ENCODE measurements around the gene NELFA. TPM values are rescaled to one million over a fixed set of nuclear protein-coding genes. Genes with fewer than 3 reads are reported as not detected.
A peak's percentile ranks its signal among the peaks of the same experiment; 100 is the strongest.

Gene NELFA
- total RNA-seq, 1 experiment from 2014 or later: 58.3 TPM

DNA sequence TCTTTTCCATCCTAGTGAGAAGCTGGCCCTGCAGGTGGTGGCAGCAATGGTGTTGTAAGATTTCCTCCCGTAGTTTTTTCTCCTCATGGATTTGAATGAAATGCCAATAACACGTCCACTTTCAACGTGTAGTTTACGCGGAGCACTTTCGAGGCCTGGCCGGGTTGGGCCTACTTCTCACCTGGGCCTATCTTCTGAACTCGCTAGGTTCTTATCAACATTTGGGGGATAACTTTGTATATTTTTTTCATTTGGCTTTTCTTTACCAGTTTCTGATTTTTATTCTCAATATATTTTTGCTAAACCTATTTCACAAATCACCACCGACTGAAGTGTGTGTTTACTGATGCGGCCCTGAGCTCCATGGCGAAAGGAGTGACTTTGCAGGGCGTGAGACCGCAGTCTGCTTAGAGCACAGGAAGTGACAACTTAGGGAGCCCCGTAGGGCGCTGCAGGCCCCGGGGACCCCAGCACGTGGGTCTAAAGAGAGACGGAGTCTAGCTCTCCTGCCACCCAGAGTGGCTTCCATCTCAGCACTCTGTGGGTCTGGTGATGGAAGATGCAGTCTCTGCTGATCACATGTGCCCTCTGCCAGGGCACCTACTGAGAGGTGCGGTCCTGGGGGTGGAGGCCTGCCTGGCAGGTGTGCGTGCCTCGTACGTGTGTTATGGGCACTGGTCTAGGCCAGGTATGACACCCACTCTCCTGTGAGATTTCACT, 29.1 kb downstream of the NELFA start:
- H3K36me3 ChIP-seq (ENCODE audit: insufficient read depth, low read length, poor library complexity, severe bottlenecking): peaks cover 98% of the 10 kb centered on the region
- no TSS peak for BruUV-seq (replicated peaks)
- intact Hi-C loops (cut with micrococcal nuclease; ENCODE audit: unreplicated experiment): no loop called here

DNA sequence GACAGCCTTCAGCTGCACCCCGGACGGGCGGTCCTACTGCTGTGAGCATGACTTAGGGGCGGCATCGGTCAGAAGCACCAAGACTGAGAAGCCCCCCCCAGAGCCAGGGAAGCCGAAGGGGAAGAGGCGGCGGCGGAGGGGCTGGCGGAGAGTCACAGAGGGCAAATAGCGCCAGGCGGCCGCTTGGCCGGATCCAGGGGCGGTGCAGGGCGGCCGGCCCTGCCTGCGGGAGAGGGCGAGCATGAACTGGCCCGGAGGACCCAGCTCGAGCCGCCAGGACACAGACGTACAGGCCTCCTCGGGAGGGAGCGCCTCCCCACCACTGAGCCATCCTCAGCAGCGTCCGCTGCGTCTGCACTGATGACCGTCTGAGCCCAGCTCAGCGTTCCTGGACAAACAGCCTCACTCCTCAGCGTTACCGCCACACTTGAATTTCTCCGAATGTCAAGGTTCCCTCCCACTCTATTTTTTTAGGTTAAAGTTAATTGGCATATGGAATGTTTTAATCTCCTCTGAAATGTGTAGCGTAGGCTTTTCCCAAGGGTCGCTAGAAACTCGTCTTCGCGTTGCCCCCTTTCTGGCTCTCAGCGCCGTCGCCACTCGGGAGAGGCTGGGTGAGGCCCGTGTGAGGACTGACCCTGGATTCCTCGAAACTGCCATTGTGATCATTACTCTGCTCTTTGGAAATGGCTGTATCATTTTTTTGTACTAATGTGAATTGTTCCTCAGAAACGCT, 29.9 kb downstream of the NELFA start:
- BruUV-seq (replicated peaks): TSS peak; percentile 47
- H3K9me3 ChIP-seq (ENCODE audit: low read depth, low read length, poor library complexity, severe bottlenecking): no peaks in the 10 kb centered on the region
- no peaks in the 10 kb centered on the region for H3K27me3 ChIP-seq (replicated peaks; ENCODE audit: insufficient read depth, low read depth, low read length, poor library complexity)
- peaks cover 7% of the 10 kb centered on the region for H3K4me1 ChIP-seq (ENCODE audit: insufficient read depth, low read length, poor library complexity, severe bottlenecking)
- intact Hi-C loops (cut with micrococcal nuclease; ENCODE audit: unreplicated experiment): no loop called here
- peaks cover 98% of the 10 kb centered on the region for H3K36me3 ChIP-seq (ENCODE audit: insufficient read depth, low read length, poor library complexity, severe bottlenecking)
- DNase-seq (ENCODE audit: low spot score): no peak
- CTCF ChIA-PET: no interaction called here
- TF ChIP-seq CTCF (conservative IDR thresholded peaks at IDR 0.05; ENCODE audit: low read depth, low read length) (no peak), EZH2 (IDR thresholded peaks at IDR 0.05; ENCODE audit: borderline replicate concordance, low read depth, low read length, poor library complexity, severe bottlenecking) (no peak)
- no peak overlapping the region for H3K4me3 ChIP-seq (ENCODE audit: low read depth, low read length, poor library complexity, severe bottlenecking)
- peak overlapping the region; percentile 34 for H3K27ac ChIP-seq (ENCODE audit: low read depth, low read length, poor library complexity, severe bottlenecking)
- POLR2A ChIA-PET (ENCODE audit: low non-redundant PET): no interaction called here

More for the DNA sequence above, 29.1 kb downstream of the NELFA start:
- peak overlapping the region; percentile 34 for H3K27ac ChIP-seq (ENCODE audit: low read depth, low read length, poor library complexity, severe bottlenecking)
- H3K27me3 ChIP-seq (replicated peaks; ENCODE audit: insufficient read depth, low read depth, low read length, poor library complexity): no peaks in the 10 kb centered on the region
- peaks cover 7% of the 10 kb centered on the region for H3K4me1 ChIP-seq (ENCODE audit: insufficient read depth, low read length, poor library complexity, severe bottlenecking)
- no peak overlapping the region for H3K4me3 ChIP-seq (ENCODE audit: low read depth, low read length, poor library complexity, severe bottlenecking)
- ChIA-PET CTCF (no interaction called here), POLR2A (ENCODE audit: low non-redundant PET) (no interaction called here)
- no peaks in the 10 kb centered on the region for H3K9me3 ChIP-seq (ENCODE audit: low read depth, low read length, poor library complexity, severe bottlenecking)
- DNase-seq (ENCODE audit: low spot score): no peak
- TF ChIP-seq EZH2 (IDR thresholded peaks at IDR 0.05; ENCODE audit: borderline replicate concordance, low read depth, low read length, poor library complexity, severe bottlenecking) (no peak), CTCF (conservative IDR thresholded peaks at IDR 0.05; ENCODE audit: low read depth, low read length) (no peak)

GRCh38 chr4:1978226-1978625, 30.5 kb downstream of the NELFA start:
- no peak for TF ChIP-seq EZH2 (IDR thresholded peaks at IDR 0.05; ENCODE audit: borderline replicate concordance, low read depth, low read length, poor library complexity, severe bottlenecking)
- TF ChIP-seq CTCF (conservative IDR thresholded peaks at IDR 0.05; ENCODE audit: low read depth, low read length): no peak
- Histone ChIP-seq H3K9me3 (ENCODE audit: low read depth, low read length, poor library complexity, severe bottlenecking) (no peaks in the 10 kb centered on the region), H3K27me3 (replicated peaks; ENCODE audit: insufficient read depth, low read depth, low read length, poor library complexity) (no peaks in the 10 kb centered on the region), H3K36me3 (ENCODE audit: insufficient read depth, low read length, poor library complexity, severe bottlenecking) (peaks cover 94% of the 10 kb centered on the region), H3K27ac (ENCODE audit: low read depth, low read length, poor library complexity, severe bottlenecking) (no peak overlapping the region), H3K4me1 (ENCODE audit: insufficient read depth, low read length, poor library complexity, severe bottlenecking) (peaks cover 7% of the 10 kb centered on the region), H3K4me3 (ENCODE audit: low read depth, low read length, poor library complexity, severe bottlenecking) (no peak overlapping the region)
- intact Hi-C loops (cut with micrococcal nuclease; ENCODE audit: unreplicated experiment): no loop called here
- CTCF ChIA-PET: no interaction called here
- DNase-seq (ENCODE audit: low spot score): no peak
- POLR2A ChIA-PET (ENCODE audit: low non-redundant PET): no interaction called here
- BruUV-seq (replicated peaks): no TSS peak
